Skeletal muscle satellite cell (primary cell): ENCODE results near the gene RNF220.

Experiments used
- H3K27me3 ChIP-seq: 2 replicates; pipeline ENCODE4 v1.7.0; 2013; ENCODE audit warnings: low read length; ENCODE audit not compliant: control insufficient read depth, insufficient read depth
- H3K36me3 ChIP-seq: 2 replicates; pipeline ENCODE4 v1.7.0; 2013; ENCODE audit warnings: mild to moderate bottlenecking, control low read depth, low read length; ENCODE audit not compliant: insufficient read depth
- H3K4me1 ChIP-seq: 2 replicates; pipeline ENCODE4 v1.7.0; 2013; ENCODE audit warnings: low read length; ENCODE audit not compliant: control insufficient read depth, insufficient read depth
- H3K4me2 ChIP-seq: 2 replicates; pipeline ENCODE4 v1.7.0; 2013; ENCODE audit warnings: mild to moderate bottlenecking, low read length
- H3K4me3 ChIP-seq: 2 replicates; pipeline ENCODE4 v1.7.0; 2013; ENCODE audit warnings: low read length
- H3K9ac ChIP-seq: 2 replicates; pipeline ENCODE4 v1.7.0; 2013; ENCODE audit warnings: mild to moderate bottlenecking, low read depth, low read length, moderate library complexity
- H3K9me3 ChIP-seq: replicated peaks from 2 replicates; pipeline ENCODE4 v1.7.0; 2013; ENCODE audit warnings: mild to moderate bottlenecking, control low read depth, low read length

The RNF220 gene

DNA sequence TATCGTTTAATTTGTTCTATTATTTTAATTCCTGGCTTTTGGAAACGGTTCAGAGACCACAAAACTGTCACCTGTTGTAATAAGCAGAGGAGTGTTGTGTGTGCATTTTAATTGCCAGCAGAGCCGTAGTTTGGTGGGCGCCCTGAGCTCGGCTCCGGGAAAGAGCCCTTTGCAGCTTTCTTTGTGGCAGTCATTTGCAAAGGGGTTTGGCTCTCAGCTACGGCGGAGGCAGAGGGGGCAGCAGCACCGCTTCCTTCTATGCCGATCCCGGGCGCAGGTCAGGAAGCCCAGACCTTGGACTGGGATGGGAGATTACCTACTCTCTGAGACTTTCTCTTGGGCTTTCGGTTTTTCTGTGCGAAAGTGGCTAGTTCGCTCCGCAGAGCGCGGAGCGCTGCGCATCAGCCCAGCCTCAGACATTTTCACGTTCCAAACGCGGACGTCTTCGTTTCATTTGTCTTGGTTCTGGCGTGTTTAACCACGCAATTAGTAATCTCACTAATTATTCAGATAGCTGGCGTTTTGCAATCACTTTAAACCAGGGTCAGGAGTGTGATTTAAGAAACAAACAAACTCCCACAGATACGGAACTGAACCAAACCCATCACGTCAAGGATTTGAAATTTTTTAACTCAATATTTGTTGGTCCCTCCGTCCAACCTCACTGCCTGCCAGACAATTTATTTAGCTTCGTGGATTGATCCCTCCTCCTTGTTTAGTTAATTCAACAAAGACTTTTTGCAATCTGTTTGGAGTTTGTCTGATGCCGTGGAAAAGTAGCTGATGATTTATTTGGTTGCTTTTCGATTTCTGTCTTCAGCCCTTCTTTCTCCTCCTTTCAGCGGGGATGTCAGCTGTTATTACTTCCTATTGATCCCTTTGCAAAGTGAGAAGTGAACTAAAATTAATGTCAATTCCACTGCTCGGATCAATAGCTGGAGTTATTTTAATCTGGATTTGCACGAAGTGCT lies 3.9 kb downstream of the RNF220 start:
- Histone ChIP-seq H3K4me3 (no peak overlapping the region), H3K4me1 (peaks cover 20% of the 10 kb centered on the region), H3K9ac (no peak overlapping the region), H3K9me3 (no peaks in the 10 kb centered on the region), H3K36me3 (no peaks in the 10 kb centered on the region), H3K4me2 (no peak overlapping the region), H3K27me3 (peaks cover 91% of the 10 kb centered on the region)

DNA sequence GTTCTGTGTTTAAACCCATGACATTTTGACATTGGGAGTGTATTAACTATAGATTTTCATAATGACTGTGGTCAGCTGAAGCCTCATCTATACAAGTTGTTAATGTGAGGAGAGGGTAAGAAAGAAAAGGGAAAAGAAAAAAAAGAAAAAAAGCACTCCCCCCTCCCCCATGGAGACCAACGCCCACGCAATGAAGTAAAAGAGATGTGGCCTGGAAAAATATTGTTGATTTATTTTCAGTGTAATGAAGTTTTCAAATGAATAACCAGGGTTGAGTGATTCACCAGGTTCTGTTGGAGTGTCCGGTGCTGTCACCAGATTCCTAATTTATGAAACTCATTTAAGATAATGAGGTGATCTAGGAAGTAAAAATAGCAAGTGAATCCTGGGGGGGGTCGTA lies 4.7 kb downstream of the RNF220 start:
- Histone ChIP-seq H3K27me3 (peaks cover 98% of the 10 kb centered on the region), H3K4me3 (no peak overlapping the region), H3K9me3 (no peaks in the 10 kb centered on the region), H3K9ac (no peak overlapping the region), H3K4me2 (no peak overlapping the region), H3K4me1 (peaks cover 20% of the 10 kb centered on the region), H3K36me3 (no peaks in the 10 kb centered on the region)

DNA sequence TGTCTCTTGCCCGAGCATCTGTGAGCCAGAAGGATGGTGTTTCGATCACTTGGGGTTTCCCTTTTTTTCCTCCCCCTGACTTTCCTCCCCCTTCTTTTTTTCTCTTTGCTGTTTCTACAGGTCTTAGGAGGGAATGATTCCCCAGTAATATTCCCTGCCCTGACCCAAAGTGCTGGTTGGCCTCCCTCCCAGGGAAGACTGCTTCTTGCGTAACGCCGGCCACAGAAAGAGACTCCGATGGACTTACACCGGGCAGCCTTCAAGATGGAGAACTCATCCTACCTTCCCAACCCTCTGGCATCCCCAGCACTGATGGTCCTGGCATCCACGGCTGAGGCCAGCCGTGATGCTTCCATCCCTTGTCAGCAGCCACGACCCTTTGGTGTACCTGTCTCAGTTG lies 6.8 kb downstream of the RNF220 start:
- no peak overlapping the region for H3K4me3 ChIP-seq
- peaks cover 99% of the 10 kb centered on the region for H3K27me3 ChIP-seq
- no peaks in the 10 kb centered on the region for H3K36me3 ChIP-seq
- no peaks in the 10 kb centered on the region for H3K9me3 ChIP-seq
- H3K4me1 ChIP-seq = peaks cover 7% of the 10 kb centered on the region
- no peak overlapping the region for H3K4me2 ChIP-seq
- H3K9ac ChIP-seq = no peak overlapping the region

DNA sequence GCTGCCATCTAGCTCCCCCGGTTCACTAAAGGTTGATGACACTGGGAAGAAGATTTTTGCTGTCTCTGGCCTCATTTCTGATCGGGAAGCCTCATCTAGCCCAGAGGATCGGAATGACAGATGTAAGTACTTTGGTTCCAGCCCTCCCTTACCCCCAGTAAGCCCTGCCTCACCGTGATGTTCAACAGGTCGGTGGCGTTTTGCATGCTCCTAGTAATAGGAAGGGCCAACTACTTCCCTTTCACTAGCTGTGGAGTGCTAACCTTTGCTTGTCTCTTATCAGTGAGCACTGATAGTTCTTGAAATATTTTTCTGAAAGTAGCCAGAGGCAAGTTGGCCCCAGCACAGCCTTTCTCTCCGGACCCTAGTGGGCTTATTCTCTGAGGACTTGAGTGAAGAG lies 7.5 kb downstream of the RNF220 start:
- Histone ChIP-seq H3K36me3 (no peaks in the 10 kb centered on the region), H3K4me1 (no peaks in the 10 kb centered on the region), H3K27me3 (peaks cover 99% of the 10 kb centered on the region)

DNA sequence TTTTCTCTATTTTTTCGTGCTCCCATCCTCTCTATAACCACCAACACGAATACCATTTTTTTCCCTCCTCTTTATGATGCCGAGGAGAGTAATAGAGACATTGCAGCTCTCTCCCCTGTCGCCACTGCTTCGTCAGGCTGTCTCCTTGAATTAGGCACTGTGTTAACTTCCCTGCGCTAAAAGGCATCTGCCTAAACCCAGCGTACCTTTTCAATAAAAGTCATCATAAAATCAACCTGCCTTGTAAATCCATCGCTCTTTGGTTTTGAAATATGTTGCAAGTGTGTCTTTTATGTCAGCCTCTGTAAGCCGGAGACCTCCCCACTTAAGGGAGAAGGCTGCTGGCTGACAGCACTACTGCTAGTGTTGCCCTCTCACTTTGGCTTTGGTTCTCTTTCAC lies 8.7 kb downstream of the RNF220 start:
- H3K4me2 ChIP-seq = no peak overlapping the region
- peaks cover 98% of the 10 kb centered on the region for H3K27me3 ChIP-seq
- peaks cover 4% of the 10 kb centered on the region for H3K4me1 ChIP-seq
- H3K4me3 ChIP-seq = no peak overlapping the region
- no peak overlapping the region for H3K9ac ChIP-seq
- H3K9me3 ChIP-seq = no peaks in the 10 kb centered on the region
- no peaks in the 10 kb centered on the region for H3K36me3 ChIP-seq

More for the DNA sequence above, 7.5 kb downstream of the RNF220 start:
- Histone ChIP-seq H3K4me3 (no peak overlapping the region), H3K4me2 (no peak overlapping the region), H3K9ac (no peak overlapping the region), H3K9me3 (no peaks in the 10 kb centered on the region)

DNA sequence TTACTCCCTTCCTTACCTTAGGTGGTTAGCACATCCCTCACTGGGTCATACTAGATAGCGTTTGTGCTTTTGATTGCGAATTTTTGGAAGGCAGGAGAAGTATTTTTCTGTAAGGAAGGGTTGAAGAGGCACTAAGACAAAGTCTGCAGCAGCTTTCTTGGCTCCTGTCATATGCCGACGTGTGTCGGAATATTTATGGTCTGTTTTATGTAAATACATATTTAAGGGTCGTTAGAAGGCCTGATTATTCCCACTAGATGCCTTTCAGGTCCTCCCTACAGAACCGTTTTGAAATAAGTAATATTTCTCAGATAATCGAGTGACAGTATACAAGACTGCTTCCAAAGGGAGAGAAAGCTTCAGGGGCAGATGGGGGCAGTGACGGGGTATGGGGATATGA lies 10.0 kb downstream of the RNF220 start:
- Histone ChIP-seq H3K27me3 (peaks cover 98% of the 10 kb centered on the region), H3K4me2 (no peak overlapping the region), H3K4me1 (peaks cover 4% of the 10 kb centered on the region)

DNA sequence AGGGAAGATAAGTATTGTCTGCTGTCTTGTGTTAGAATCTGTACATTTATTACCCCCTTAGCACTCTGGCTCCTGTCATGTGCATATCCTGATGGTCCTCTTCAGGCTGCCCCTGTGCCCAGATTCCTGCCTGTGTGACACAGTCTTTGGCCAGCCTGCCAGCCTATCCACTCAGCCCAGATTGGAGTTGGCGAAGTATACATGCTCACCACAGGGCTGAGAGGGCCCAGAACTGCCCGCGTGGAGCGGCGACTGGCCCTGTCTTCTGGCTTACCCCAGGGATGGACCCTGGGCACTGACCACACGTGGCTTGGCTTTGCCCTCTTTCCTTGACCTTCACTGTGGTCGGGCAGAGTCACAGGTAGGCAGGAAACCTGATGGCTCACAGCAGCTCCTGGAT lies 11.4 kb downstream of the RNF220 start:
- Histone ChIP-seq H3K27me3 (peaks cover 98% of the 10 kb centered on the region), H3K4me1 (peaks cover 4% of the 10 kb centered on the region)

More for the DNA sequence above, 10.0 kb downstream of the RNF220 start:
- no peak overlapping the region for H3K4me3 ChIP-seq
- no peaks in the 10 kb centered on the region for H3K36me3 ChIP-seq
- H3K9ac ChIP-seq = no peak overlapping the region
- H3K9me3 ChIP-seq = no peaks in the 10 kb centered on the region

DNA sequence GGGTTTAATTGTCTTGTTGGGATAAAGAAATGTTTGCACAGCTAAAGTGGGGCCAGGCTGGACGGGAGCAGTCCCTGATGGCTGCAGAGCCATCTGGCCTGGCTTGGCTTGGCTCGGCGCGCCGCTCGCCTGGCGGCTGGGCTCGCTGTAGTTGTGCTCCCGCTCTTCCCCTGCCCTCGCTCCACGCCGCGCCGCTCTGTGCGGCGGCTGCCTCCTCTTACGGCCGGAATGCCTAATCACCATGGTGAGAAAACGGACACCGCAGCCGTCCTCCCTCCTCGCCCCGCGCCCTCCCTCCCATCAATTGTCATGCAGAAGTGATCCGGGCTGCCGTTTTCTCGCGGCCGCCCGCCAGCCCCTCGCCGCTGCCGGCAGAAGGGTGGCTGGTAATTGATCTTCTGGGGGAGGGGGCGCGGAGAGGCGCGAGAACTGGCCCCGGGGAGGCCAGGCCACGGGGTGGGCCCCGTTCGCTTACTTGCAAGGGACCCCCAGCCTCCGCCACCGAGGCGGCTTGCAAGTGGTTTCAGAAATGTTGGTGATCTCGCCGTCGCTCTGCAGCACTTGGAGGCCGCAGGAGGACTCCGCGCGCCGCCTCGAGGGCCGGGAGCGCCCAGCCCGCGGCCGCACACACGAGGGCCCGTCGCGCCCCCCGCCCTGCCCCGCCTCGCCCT lies 12.4 kb downstream of the RNF220 start:
- Histone ChIP-seq H3K9me3 (no peaks in the 10 kb centered on the region), H3K9ac (no peak overlapping the region), H3K27me3 (peaks cover 96% of the 10 kb centered on the region), H3K4me2 (peak overlapping the region; percentile 50), H3K36me3 (no peaks in the 10 kb centered on the region), H3K4me1 (peaks cover 4% of the 10 kb centered on the region), H3K4me3 (peak overlapping the region; percentile 46)

More for the DNA sequence above, 11.4 kb downstream of the RNF220 start:
- H3K36me3 ChIP-seq = no peaks in the 10 kb centered on the region
- H3K4me2 ChIP-seq = no peak overlapping the region
- H3K4me3 ChIP-seq = no peak overlapping the region
- no peak overlapping the region for H3K9ac ChIP-seq
- H3K9me3 ChIP-seq = no peaks in the 10 kb centered on the region

DNA sequence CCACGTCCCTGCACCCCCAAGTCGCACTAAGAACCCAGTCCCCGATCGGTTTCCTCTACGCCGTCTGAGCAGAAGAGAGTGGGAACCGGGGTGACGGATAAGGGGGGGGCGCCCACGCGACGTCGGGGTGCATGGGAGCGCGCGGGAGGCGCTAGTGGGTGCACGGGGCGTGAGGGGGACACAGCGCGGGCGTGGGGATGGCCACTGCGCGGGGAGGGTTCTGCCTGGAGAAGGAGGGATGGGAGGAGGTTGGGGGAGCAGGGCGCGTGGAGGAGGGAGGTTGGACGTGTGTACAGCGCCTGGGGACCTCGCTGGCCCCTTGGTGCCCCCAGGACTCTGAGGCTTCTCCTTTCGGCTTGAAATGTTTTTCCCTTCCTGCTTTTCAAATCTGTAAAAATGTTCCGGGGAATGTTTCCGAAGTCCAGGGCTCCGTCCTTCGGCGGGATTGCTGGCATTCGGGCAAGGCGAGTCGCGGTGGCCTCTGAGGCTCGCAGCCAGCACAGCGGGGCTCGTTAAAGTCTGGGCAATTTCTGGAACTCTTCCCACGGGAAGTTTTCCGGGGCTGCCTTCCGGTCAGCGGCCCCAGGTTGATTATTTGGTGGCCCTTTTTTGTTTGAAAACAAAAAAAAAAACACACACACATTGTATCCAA lies 13.1 kb downstream of the RNF220 start:
- Histone ChIP-seq H3K9ac (no peak overlapping the region), H3K4me2 (peak overlapping the region; percentile 50), H3K4me3 (no peak overlapping the region), H3K9me3 (no peaks in the 10 kb centered on the region), H3K27me3 (peaks cover 95% of the 10 kb centered on the region), H3K36me3 (no peaks in the 10 kb centered on the region), H3K4me1 (peaks cover 4% of the 10 kb centered on the region)

DNA sequence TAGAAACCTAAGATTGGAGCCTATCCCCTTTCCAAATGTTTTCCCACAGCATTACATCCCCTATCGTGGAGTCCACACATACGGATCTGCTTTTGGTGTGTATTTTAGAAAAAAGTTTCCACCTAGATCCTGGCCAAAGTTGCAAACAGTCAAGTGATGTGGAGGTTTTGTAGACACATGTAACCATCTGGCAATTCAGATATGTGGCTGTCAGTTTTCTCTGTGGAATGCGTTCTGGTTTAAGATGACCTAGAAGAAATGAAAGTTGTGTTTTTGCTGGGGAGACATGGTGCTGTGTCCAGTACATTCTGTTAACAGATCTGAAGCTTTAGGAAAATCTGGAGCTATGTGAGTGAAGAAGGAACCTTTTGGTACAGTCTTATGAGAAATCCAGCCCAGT lies 14.8 kb downstream of the RNF220 start:
- H3K9ac ChIP-seq = no peak overlapping the region
- H3K9me3 ChIP-seq = no peaks in the 10 kb centered on the region
- H3K4me3 ChIP-seq = no peak overlapping the region
- peaks cover 90% of the 10 kb centered on the region for H3K27me3 ChIP-seq
- H3K36me3 ChIP-seq = no peaks in the 10 kb centered on the region
- peaks cover 4% of the 10 kb centered on the region for H3K4me1 ChIP-seq
- no peak overlapping the region for H3K4me2 ChIP-seq

DNA sequence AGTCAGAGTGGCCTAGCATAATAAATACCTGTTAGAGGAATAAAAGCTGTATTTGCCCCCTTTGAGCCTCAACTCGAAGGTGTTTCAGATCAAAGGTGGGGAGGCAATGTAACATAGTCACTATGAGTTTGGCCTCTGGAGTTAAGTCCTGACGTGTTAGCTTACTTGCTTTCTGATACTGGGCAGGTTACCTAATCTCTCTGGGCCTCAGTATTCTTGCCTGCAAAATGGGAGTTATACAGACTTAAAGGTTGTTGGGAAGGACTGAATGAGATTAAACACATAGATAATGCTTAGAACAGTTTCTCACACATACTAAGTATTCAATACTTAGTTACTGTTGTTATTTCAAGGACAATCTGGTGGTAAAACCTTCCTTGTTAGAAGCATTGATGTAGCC lies 15.5 kb downstream of the RNF220 start:
- Histone ChIP-seq H3K4me1 (peaks cover 4% of the 10 kb centered on the region), H3K9me3 (no peaks in the 10 kb centered on the region), H3K36me3 (no peaks in the 10 kb centered on the region), H3K4me3 (no peak overlapping the region), H3K27me3 (peaks cover 91% of the 10 kb centered on the region), H3K4me2 (no peak overlapping the region), H3K9ac (no peak overlapping the region)
